OCI-LY3 (cell line): Measurements from ENCODE around the gene ZFAND3.

Source experiments
- H2AFZ ChIP-seq: fragments of 200-600, 300-600 bp; shearing (Covaris generic); 2 replicates; pipeline ENCODE4 v1.6.0; 2014; ENCODE audit warnings: antibody characterized with exemption, low read depth, low read length
- H3K27ac ChIP-seq: fragments of 200-600, 300-600 bp; sonication (generic); 2 replicates; pipeline ENCODE4 v1.5.1; 2014; ENCODE audit warnings: mild to moderate bottlenecking, low read length, moderate library complexity, mixed read lengths
- H3K27me3 ChIP-seq: fragments of 200-600, 300-600 bp; sonication (generic); 2 replicates; pipeline ENCODE4 v1.6.1; 2014; ENCODE audit warnings: low read depth, low read length, mixed read lengths
- H3K36me3 ChIP-seq: fragments of 200-600, 300-600 bp; sonication (generic); replicated peaks from 2 replicates; pipeline ENCODE3; 2014; ENCODE audit warnings: low read depth, low read length, mixed read lengths
- H3K4me1 ChIP-seq: fragments of 300-600, 200-600 bp; sonication (generic); 2 replicates; pipeline ENCODE4 v1.6.1; 2014; ENCODE audit warnings: low read length, mixed read lengths
- H3K4me2 ChIP-seq: fragments of 200-600, 300-600 bp; sonication (generic); 2 replicates; pipeline ENCODE4 v1.6.1; 2014; ENCODE audit warnings: low read length, mixed read lengths
- H3K4me3 ChIP-seq: fragments of 300-600, 200-600 bp; sonication (generic); 2 replicates; pipeline ENCODE4 v1.5.1; 2014; ENCODE audit warnings: antibody characterized with exemption, mild to moderate bottlenecking, low read length, moderate library complexity
- H3K79me2 ChIP-seq: fragments of 300-600, 200-600 bp; shearing (Covaris generic); 2 replicates; pipeline ENCODE4 v1.6.1; 2014; ENCODE audit warnings: mild to moderate bottlenecking, low read length, mixed read lengths
- H3K9ac ChIP-seq: fragments of 300-600, 200-600 bp; shearing (Covaris generic); 2 replicates; pipeline ENCODE4 v1.6.0; 2014; ENCODE audit warnings: mild to moderate bottlenecking, low read length, moderate library complexity
- H3K9me3 ChIP-seq: fragments of 200-600, 300-600 bp; shearing (Covaris generic); 2 replicates; pipeline ENCODE4 v1.6.1; 2014; ENCODE audit warnings: low read length, mixed read lengths; ENCODE audit not compliant: insufficient read depth
- H4K20me1 ChIP-seq: fragments of 200-600, 300-600 bp; sonication (generic); 2 replicates; pipeline ENCODE4 v1.6.1; 2016; ENCODE audit warnings: low read length, mixed read lengths; ENCODE audit not compliant: insufficient read depth
- CTCF ChIP-seq: fragments of 200-600, 300-600 bp; sonication (generic); IDR thresholded peaks from 2 replicates; pipeline ENCODE4 v1.5.1; 2014; ENCODE audit warnings: antibody characterized with exemption, low read length, low read depth
- EZH2phosphoT487 ChIP-seq: fragments of 200-600 bp; shearing (Covaris generic); IDR thresholded peaks from 2 replicates; pipeline ENCODE4 v1.6.1; 2018; ENCODE audit warnings: antibody characterized with exemption, mixed run types, low read depth

The ZFAND3 gene

GRCh38 chr6:37920667-37921066 is 101.1 kb downstream of the ZFAND3 start:
- no peak overlapping the region for H2AFZ ChIP-seq
- no peaks in the 10 kb centered on the region for H3K27me3 ChIP-seq
- no peaks in the 10 kb centered on the region for H3K9me3 ChIP-seq
- peaks cover 51% of the 10 kb centered on the region for H3K79me2 ChIP-seq
- no peak overlapping the region for H3K27ac ChIP-seq
- no peak overlapping the region for H3K4me2 ChIP-seq
- H3K9ac ChIP-seq: no peak overlapping the region
- H3K4me3 ChIP-seq: no peak overlapping the region
- H3K36me3 ChIP-seq: no peaks in the 10 kb centered on the region
- peaks cover 17% of the 10 kb centered on the region for H3K4me1 ChIP-seq
- H4K20me1 ChIP-seq: peaks cover 63% of the 10 kb centered on the region
- TF ChIP-seq EZH2phosphoT487: no peak
- TF ChIP-seq CTCF: no peak

DNA sequence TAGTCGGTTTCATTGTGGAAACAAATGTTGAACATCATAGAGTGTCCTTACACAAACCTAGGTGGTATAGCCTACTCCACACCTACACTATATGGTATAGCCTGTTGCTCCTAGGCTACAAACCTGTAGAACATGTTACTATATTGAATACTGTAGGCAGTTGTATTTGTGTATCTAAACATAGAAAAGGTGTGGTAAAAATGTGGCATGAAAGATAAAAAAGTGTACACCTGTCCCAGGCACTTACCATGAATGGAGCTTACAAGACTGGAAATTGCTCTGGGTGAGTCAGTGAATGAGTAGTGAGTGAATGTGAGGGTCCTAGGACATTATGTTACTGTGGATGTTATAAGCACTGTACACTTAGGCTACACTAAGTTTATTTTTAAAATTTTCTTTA is 103.0 kb downstream of the ZFAND3 start:
- H3K27me3 ChIP-seq: no peaks in the 10 kb centered on the region
- no peak overlapping the region for H3K27ac ChIP-seq
- H3K4me3 ChIP-seq: no peak overlapping the region
- H4K20me1 ChIP-seq: peaks cover 72% of the 10 kb centered on the region
- no peaks in the 10 kb centered on the region for H3K36me3 ChIP-seq
- H3K79me2 ChIP-seq: peaks cover 49% of the 10 kb centered on the region
- peaks cover 17% of the 10 kb centered on the region for H3K4me1 ChIP-seq
- H3K4me2 ChIP-seq: no peak overlapping the region
- no peak overlapping the region for H2AFZ ChIP-seq
- H3K9ac ChIP-seq: no peak overlapping the region
- no peak for TF ChIP-seq CTCF
- TF ChIP-seq EZH2phosphoT487: no peak
- H3K9me3 ChIP-seq: no peaks in the 10 kb centered on the region

GRCh38 chr6:37923514-37923913 is 104.0 kb downstream of the ZFAND3 start:
- Histone ChIP-seq H3K4me1 (peaks cover 17% of the 10 kb centered on the region), H3K79me2 (peaks cover 50% of the 10 kb centered on the region), H3K27ac (no peak overlapping the region), H3K4me3 (no peak overlapping the region), H2AFZ (no peak overlapping the region), H3K36me3 (no peaks in the 10 kb centered on the region), H3K4me2 (no peak overlapping the region), H3K9ac (no peak overlapping the region), H3K9me3 (no peaks in the 10 kb centered on the region), H3K27me3 (no peaks in the 10 kb centered on the region), H4K20me1 (peaks cover 76% of the 10 kb centered on the region)
- TF ChIP-seq EZH2phosphoT487 (no peak), CTCF (no peak)

GRCh38 chr6:37926661-37927060 is 107.1 kb downstream of the ZFAND3 start:
- no peak overlapping the region for H3K4me2 ChIP-seq
- H3K9me3 ChIP-seq: no peaks in the 10 kb centered on the region
- H3K27me3 ChIP-seq: no peaks in the 10 kb centered on the region
- H3K36me3 ChIP-seq: no peaks in the 10 kb centered on the region
- no peak overlapping the region for H3K4me3 ChIP-seq
- no peak overlapping the region for H2AFZ ChIP-seq
- H3K79me2 ChIP-seq: peaks cover 31% of the 10 kb centered on the region
- H3K27ac ChIP-seq: no peak overlapping the region
- TF ChIP-seq EZH2phosphoT487: no peak
- no peak for TF ChIP-seq CTCF
- peaks cover 17% of the 10 kb centered on the region for H3K4me1 ChIP-seq
- H3K9ac ChIP-seq: no peak overlapping the region
- H4K20me1 ChIP-seq: peaks cover 70% of the 10 kb centered on the region
